Esophagus muscularis mucosa (tissue), 4 donors: Measurements from ENCODE around the gene DOCK4. TPM values are rescaled to one million over a fixed set of nuclear protein-coding genes. Genes with fewer than 3 reads are reported as not detected.

Experiments
- DNase-seq: peaks from one replicate; pipeline ENCODE4 v3.0.0-alpha.2; 2017; ENCODE audit errors: extremely low spot score
- H3K27ac ChIP-seq, 4 donors: fragments of 200-600 bp; sonication (generic); replicated peaks in 1 of 4; 1 replicate in 3 of 4; 2 replicates in 1 of 4; pipeline ENCODE4 v1.5.1; 2016 to 2019; ENCODE audit warnings: mild to moderate bottlenecking in 1 of 4
- H3K27me3 ChIP-seq, 4 donors: fragments of 200-600 bp; sonication (generic); one replicate each; pipeline versions ENCODE4 v1.5.1 to v1.6.0; 2016 to 2019
- H3K36me3 ChIP-seq, 4 donors: fragments of 200-600 bp; sonication (generic); one replicate each; pipeline ENCODE4 v1.5.1; 2016 to 2019
- H3K4me1 ChIP-seq, 4 donors: fragments of 200-600 bp; sonication (generic); one replicate each; pipeline ENCODE4 v1.5.1; 2016 to 2019
- H3K4me3 ChIP-seq, 4 donors: fragments of 200-600 bp; sonication (generic); 1 replicate in 2 of 4; 2 replicates in 2 of 4; pipeline ENCODE4 v1.5.1; 2016 to 2019; ENCODE audit warnings: mild to moderate bottlenecking in 4 of 4, moderate library complexity in 1 of 4
- H3K9me3 ChIP-seq, 4 donors: fragments of 200-600 bp; sonication (generic); 1 replicate in 3 of 4; 2 replicates in 1 of 4; pipeline ENCODE4 v1.5.1; 2016 to 2019
- EP300 ChIP-seq: sonication (generic); formaldehyde crosslinking; IDR thresholded peaks from one replicate; pipeline ENCODE4 v1.6.1; 2017; ENCODE audit warnings: antibody characterized with exemption
- POLR2A ChIP-seq: fragments of 450-650 bp; IDR thresholded peaks from one replicate; pipeline ENCODE4 v1.6.1; 2017; ENCODE audit warnings: antibody characterized with exemption, moderate library complexity, mild to moderate bottlenecking, low read depth
- POLR2AphosphoS5 ChIP-seq, 2 donors: sonication (generic); formaldehyde crosslinking; IDR thresholded peaks; one replicate each; pipeline ENCODE4 v1.6.1; 2017; ENCODE audit warnings: antibody characterized with exemption in 2 of 2
- WGBS: methylation state at CpG from one replicate; pipeline ENCODE4 v1.1.5; 2018; 5-methylcytosine and 5-hydroxymethylcytosine counted together
- intact Hi-C: fragments of 100-400 bp; cut with DNase I; formaldehyde crosslinking; loops from one replicate; pipeline ENCODE4 v1.15.1; 2023
- total RNA-seq, 4 donors: library from RNA; depleted of rRNA; stranded (reverse); fragments of >200 nt; gene quantifications; one replicate each; pipeline versions ENCODE4 v1.1.0 to v1.2.1, GENCODE V29; 2016
- TF ChIP-seq, protein P1 (sequence below), 3 experiments: fragments of 200-600 bp in 2 of 3; fragments of 450-650 bp in 1 of 3; sonication (generic) in 2 of 3; IDR thresholded peaks; one replicate each; pipeline ENCODE4 v1.5.1; 2017 to 2019; ENCODE audit warnings: antibody characterized with exemption in 3 of 3, mild to moderate bottlenecking in 2 of 3, moderate library complexity in 1 of 3

The DOCK4 gene
- total RNA-seq, 4 donors from 2014 or later: 14.0 to 25.3 (median 18.8) TPM

DNA sequence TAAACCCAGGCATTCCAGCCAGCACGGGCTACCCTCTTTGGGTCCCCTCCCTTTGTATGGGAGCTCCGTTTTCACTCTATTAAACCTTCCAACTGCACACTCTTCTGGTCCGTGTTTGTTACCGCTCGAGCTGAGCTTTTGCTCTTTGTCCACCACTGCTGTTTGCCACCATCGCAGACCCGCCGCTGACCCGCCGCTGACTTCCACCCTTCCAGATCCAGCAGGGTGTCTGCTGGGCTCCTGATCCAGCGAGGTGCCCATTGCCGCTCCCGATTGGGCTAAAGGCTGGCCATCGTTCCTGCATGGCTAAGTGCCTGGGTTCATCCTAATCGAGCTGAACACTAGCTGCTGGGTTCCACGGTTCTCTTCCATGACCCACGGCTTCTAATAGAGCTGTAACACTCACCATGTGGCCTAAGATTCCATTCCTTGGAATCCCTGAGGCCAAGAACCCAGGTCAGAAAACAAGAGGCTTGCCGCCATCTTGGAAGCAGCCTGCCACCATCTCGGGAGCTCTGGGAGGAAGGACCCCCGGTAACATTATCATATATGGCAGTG is 14.8 kb upstream of the DOCK4 start:
- no peaks in the 10 kb centered on the region for H3K9me3 ChIP-seq
- intact Hi-C loops: no loop called here
- TF ChIP-seq, protein P1, sequence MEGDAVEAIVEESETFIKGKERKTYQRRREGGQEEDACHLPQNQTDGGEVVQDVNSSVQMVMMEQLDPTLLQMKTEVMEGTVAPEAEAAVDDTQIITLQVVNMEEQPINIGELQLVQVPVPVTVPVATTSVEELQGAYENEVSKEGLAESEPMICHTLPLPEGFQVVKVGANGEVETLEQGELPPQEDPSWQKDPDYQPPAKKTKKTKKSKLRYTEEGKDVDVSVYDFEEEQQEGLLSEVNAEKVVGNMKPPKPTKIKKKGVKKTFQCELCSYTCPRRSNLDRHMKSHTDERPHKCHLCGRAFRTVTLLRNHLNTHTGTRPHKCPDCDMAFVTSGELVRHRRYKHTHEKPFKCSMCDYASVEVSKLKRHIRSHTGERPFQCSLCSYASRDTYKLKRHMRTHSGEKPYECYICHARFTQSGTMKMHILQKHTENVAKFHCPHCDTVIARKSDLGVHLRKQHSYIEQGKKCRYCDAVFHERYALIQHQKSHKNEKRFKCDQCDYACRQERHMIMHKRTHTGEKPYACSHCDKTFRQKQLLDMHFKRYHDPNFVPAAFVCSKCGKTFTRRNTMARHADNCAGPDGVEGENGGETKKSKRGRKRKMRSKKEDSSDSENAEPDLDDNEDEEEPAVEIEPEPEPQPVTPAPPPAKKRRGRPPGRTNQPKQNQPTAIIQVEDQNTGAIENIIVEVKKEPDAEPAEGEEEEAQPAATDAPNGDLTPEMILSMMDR (IDR thresholded peaks at IDR 0.05): no peak
- TF ChIP-seq POLR2AphosphoS5 (IDR thresholded peaks at IDR 0.05) (no peak), EP300 (no peak), POLR2A (no peak)
- DNase-seq: no peak
- no peaks in the 10 kb centered on the region for H3K27me3 ChIP-seq
- 94% methylated on average over 20 of the region's 20 CpGs for WGBS
- no peaks in the 10 kb centered on the region for H3K36me3 ChIP-seq
- H3K4me1 ChIP-seq: peaks cover 7 to 11% (median 9%) of the 10 kb centered on the region in 4 donors
- no peak overlapping the region for H3K27ac ChIP-seq
- no peak overlapping the region for H3K4me3 ChIP-seq

DNA sequence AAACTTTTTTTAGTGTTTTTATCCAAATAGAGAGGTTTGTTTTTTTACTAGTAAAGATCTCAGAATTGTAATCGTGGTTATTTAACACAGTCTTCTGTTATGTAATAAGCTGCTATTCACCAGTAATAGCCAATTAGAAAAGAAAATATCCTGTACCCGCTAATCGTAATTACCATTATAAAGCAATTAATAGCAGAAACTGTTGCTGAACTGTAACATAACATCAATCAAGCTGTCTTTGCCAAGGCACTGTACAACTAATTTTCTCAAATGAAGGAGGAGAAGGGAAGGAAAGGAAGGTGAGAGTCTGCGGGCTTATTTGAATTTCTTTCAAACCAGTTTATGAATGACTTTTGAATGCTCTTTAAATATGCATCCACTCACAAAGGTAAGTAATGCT is 9.6 kb upstream of the DOCK4 start:
- H3K27me3 ChIP-seq: no peaks in the 10 kb centered on the region
- intact Hi-C loops: loop anchor here (10.0 kb wide), 1 partner anchor 461 kb away; no protein-coding TSS in a partner anchor
- TF ChIP-seq POLR2A: no peak
- TF ChIP-seq POLR2AphosphoS5 (IDR thresholded peaks at IDR 0.05): no peak
- no peak for TF ChIP-seq EP300
- TF ChIP-seq, protein P1 (IDR thresholded peaks at IDR 0.05): no peak
- H3K4me1 ChIP-seq: peaks cover 3 to 37% (median 22%) of the 10 kb centered on the region in 4 donors
- H3K9me3 ChIP-seq: no peaks in the 10 kb centered on the region
- H3K36me3 ChIP-seq: no peaks in the 10 kb centered on the region
- WGBS: 62% methylated on average over 4 of the region's 4 CpGs
- no peak overlapping the region for H3K4me3 ChIP-seq
- no peak for DNase-seq
- H3K27ac ChIP-seq: no peak overlapping the region

DNA sequence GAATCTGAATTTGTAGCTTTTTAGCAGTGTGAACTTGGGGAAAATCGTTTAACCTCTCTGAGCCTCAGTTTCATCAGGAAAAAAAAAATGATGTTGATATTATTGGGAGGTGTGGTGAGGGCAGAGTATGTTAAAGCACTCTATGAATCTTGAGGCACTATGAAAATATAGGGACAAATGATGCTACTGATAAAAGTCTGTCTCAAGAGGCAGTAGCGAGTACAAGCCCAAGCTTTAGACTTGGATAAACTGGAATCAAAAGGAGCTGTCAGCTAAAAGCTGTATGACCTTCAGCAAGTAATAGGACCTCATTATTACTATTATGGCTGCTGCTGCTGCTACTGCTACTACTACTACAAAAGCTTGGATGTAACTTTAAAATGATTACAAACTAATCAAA is 8.7 kb upstream of the DOCK4 start:
- no peak overlapping the region for H3K27ac ChIP-seq
- H3K4me1 ChIP-seq: peaks cover 3 to 37% (median 23%) of the 10 kb centered on the region in 4 donors
- intact Hi-C loops: loop anchor here (10.0 kb wide), 1 partner anchor 460 kb away; no protein-coding TSS in a partner anchor
- H3K36me3 ChIP-seq: no peaks in the 10 kb centered on the region
- no peak overlapping the region for H3K4me3 ChIP-seq
- DNase-seq: no peak
- 82% methylated on average over 2 of the region's 2 CpGs for WGBS
- H3K27me3 ChIP-seq: no peaks in the 10 kb centered on the region
- H3K9me3 ChIP-seq: no peaks in the 10 kb centered on the region
- TF ChIP-seq, protein P1 (IDR thresholded peaks at IDR 0.05): no peak
- no peak for TF ChIP-seq POLR2AphosphoS5 (IDR thresholded peaks at IDR 0.05)
- TF ChIP-seq POLR2A: no peak
- TF ChIP-seq EP300: no peak

DNA sequence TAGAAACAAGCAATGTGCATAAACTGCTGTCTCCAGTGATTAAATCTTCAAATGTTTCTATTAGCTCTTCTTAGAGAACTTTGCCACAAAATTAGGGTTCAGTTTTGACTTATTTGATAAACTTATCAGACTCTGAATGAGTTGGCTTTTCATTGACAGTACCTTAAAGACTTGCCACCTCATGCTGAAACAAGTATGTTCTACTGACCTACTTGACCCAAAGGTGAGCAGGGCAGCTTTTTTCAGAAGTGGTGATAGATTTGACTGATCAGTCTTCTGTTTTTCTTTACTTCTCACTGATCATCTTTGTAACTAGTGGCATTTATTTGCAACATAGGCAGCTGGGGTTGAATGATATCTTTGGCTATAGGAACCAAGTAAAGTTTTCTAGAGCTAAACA is 8.1 kb upstream of the DOCK4 start:
- TF ChIP-seq POLR2A: no peak
- TF ChIP-seq POLR2AphosphoS5 (IDR thresholded peaks at IDR 0.05): no peak
- TF ChIP-seq, protein P1 (IDR thresholded peaks at IDR 0.05): no peak
- TF ChIP-seq EP300: no peak
- intact Hi-C loops: loop anchor here (10.0 kb wide), 1 partner anchor 459 kb away; no protein-coding TSS in a partner anchor
- Histone ChIP-seq H3K27me3 (no peaks in the 10 kb centered on the region), H3K27ac (no peak overlapping the region), H3K9me3 (no peaks in the 10 kb centered on the region), H3K4me3 (no peak overlapping the region), H3K4me1 (peaks cover 3 to 37% (median 23%) of the 10 kb centered on the region in 4 donors), H3K36me3 (no peaks in the 10 kb centered on the region)
- DNase-seq: no peak

DNA sequence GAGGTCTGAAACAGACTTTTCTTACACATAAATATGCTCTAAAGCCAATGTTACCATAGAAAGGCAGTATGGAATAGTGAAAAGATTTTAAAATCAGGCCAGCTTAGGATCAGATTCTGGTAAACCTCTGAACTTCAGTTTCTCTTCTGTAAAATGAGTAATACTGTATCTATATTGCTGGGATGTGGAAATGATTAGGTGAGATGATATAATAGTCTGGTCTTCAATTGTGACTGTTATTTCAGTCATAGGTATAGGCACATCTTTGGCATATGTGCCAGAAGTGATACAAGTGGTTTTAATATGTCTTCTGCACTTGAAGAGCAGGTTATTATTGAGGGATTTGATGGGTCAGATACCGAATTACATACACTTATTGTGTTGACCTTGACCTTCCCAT is 7.5 kb upstream of the DOCK4 start:
- no peak overlapping the region for H3K27ac ChIP-seq
- peaks cover 3 to 37% (median 23%) of the 10 kb centered on the region in 4 donors for H3K4me1 ChIP-seq
- H3K36me3 ChIP-seq: no peaks in the 10 kb centered on the region
- intact Hi-C loops: loop anchor here (10.0 kb wide), 1 partner anchor 459 kb away; no protein-coding TSS in a partner anchor
- H3K4me3 ChIP-seq: no peak overlapping the region
- no peaks in the 10 kb centered on the region for H3K27me3 ChIP-seq
- no peak for DNase-seq
- TF ChIP-seq EP300 (no peak), POLR2AphosphoS5 (IDR thresholded peaks at IDR 0.05) (no peak), POLR2A (no peak)
- TF ChIP-seq, protein P1 (IDR thresholded peaks at IDR 0.05): no peak
- H3K9me3 ChIP-seq: no peaks in the 10 kb centered on the region
- WGBS: 88% methylated on average over 1 of the region's 1 CpG
